K562 (cell line): ENCODE data around the gene SNRNP70.

Experiments used
- EP300 ChIP-seq: IDR thresholded peaks from 2 replicates; pipeline ENCODE4 v1.6.1; 2012; ENCODE audit warnings: low read length, improper control_type of control experiment
- TF ChIP-seq, protein P1 (sequence below): sonication (generic); formaldehyde crosslinking; IDR thresholded peaks from 2 replicates; pipeline ENCODE4 v1.8.1; 2022; ENCODE audit warnings: missing genetic modification reagents

DNA sequence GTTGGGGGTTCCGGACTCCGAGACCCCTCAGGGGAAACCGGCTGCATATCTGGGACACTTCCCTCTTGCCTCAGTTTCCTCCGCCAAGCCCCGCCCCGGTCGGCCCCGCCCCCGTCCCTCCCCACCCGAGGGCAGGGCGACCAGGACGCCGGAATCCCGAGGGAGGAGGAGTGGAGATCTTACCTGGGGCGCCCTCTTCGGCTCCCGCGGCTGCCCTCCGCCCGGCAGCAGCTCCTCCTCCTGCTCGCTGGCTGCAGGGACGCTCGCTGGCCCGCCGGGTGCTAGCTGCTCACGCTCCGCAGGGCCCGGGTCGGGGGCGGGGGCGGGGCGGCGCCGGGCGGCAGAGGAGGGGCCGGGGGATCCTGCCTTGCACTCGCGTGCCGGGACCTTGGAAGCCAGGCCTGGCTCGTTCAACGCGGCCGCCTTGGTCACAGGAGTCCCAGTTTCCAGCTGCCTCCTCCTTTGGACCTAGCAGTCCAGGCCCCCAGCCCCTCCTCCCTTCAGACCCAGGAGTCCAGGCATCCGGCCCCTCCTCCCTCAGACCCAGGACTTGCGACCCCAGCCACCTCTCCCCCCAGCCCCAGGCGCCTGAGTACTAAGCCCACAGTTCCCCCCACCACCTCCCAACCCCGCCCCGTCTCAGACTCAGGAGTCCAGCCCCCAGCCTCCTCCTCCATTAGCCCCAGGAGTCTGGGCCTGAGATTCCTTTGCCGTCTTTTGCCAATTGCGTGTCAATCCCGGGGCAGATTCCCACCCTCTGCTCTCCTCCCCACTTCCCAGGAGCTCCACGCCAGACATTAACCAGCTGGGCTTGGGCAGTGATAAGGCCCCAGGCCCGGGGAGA, 20.3 kb upstream of the SNRNP70 start, which contains the start of gene NTF4:
- TF ChIP-seq, protein P1, sequence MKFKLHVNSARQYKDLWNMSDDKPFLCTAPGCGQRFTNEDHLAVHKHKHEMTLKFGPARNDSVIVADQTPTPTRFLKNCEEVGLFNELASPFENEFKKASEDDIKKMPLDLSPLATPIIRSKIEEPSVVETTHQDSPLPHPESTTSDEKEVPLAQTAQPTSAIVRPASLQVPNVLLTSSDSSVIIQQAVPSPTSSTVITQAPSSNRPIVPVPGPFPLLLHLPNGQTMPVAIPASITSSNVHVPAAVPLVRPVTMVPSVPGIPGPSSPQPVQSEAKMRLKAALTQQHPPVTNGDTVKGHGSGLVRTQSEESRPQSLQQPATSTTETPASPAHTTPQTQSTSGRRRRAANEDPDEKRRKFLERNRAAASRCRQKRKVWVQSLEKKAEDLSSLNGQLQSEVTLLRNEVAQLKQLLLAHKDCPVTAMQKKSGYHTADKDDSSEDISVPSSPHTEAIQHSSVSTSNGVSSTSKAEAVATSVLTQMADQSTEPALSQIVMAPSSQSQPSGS (CRISPR knock-in tag) = no peak
- TF ChIP-seq EP300 = no peak
